ENCODE results near the gene HABP2. TPM values are rescaled to one million over a fixed set of nuclear protein-coding genes. Genes with fewer than 3 reads are reported as not detected.

HABP2 gene
- total RNA-seq = not detected in 2 replicates

DNA sequence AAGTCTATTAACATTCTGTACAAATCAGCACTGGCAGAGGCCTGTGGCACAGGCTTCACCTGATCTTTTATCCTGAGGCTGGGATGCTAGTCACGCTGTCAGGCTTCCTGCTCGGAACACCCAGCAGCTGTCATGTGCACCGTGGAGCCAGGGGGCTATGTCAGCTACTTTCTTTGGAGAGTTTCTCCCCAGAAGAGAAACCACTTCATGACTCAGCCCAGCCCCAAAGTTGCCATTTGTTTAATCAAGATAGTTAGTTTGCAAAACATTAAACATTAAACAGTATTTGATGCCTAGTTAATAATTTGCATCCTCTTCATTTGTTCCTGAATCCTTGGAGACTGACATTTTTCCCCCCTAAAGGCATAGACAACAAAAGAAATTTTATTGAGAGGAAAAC is at the start of gene HABP2:
Gene HABP2, plus strand, starts transcription at position 353 of the 400 bp plus-strand sequence. CDS start 69 bp downstream, outside the sequence.

Other genes starting within 250 kb of the HABP2 start
- not detected in 2 replicates for gene NRAP, start 111.0 kb downstream of the HABP2 start, total RNA-seq
- gene CASP7, start 126.9 kb downstream of the HABP2 start, total RNA-seq = 12.4 and 16.1 TPM in 2 replicates
- not detected in 2 replicates for gene PLEKHS1, start 198.6 kb downstream of the HABP2 start, total RNA-seq

All from hair follicular keratinocyte (primary cell).